B cell (primary cell): Measurements from ENCODE around the gene HOXD4. TPM values are rescaled to one million over a fixed set of nuclear protein-coding genes. Genes with fewer than 3 reads are reported as not detected.

Source experiments
- ATAC-seq: fragments of 200-7000 bp; cut with Tn5 transposase; one replicate; pipeline ENCODE4 v1.10.0; 2021; ENCODE audit warnings: low read depth, mild to moderate bottlenecking, moderate number of reproducible peaks, moderate library complexity
- CTCF ChIA-PET: fragments of 350-600 bp; sonication (Branson Sonifier 250); formaldehyde crosslinking; loops from one replicate; lab custom pipeline; 2021; ENCODE audit warnings: antibody characterized with exemption, inconsistent platforms; lab: Charles Lee
- POLR2A ChIA-PET: fragments of 350-600 bp; sonication (Branson Sonifier 250); formaldehyde crosslinking; loops from one replicate; lab custom pipeline; 2021; ENCODE audit warnings: antibody characterized with exemption; lab: Charles Lee
- DNase-seq: peaks from one replicate; pipeline ENCODE4 v3.0.0; 2013
- H2AFZ ChIP-seq: 2 replicates; pipeline ENCODE4 v1.6.1; 2012; ENCODE audit warnings: mild to moderate bottlenecking, low read depth, low read length; ENCODE audit not compliant: insufficient read depth, poor library complexity, severe bottlenecking
- H3K27ac ChIP-seq, 2 donors: 1 replicate in 1 of 2; 2 replicates in 1 of 2; pipeline ENCODE4 v1.5.1; 2012 to 2013; ENCODE audit warnings: low read length in 2 of 2, mild to moderate bottlenecking in 2 of 2, moderate library complexity in 1 of 2
- H3K27me3 ChIP-seq, 4 experiments: fragments of 200-600 bp in 1 of 4; sonication (generic) in 1 of 4; replicated peaks in 1 of 4; 1 replicate in 2 of 4; 2 replicates in 2 of 4; pipeline versions ENCODE4 v1.6.1 to v1.7.0; 2013 to 2016; ENCODE audit warnings: low read length in 3 of 4, mild to moderate bottlenecking in 2 of 4, mixed read lengths in 1 of 4, moderate library complexity in 1 of 4; ENCODE audit not compliant: insufficient read depth in 4 of 4, control insufficient read depth in 3 of 4; ENCODE audit errors: control extremely low read depth in 1 of 4
- H3K36me3 ChIP-seq, 2 experiments: replicated peaks in 1 of 2; 1 replicate in 1 of 2; 2 replicates in 1 of 2; pipeline versions ENCODE4 v1.6.1 to v1.7.1; 2013; ENCODE audit warnings: low read length in 1 of 2; ENCODE audit not compliant: insufficient read depth in 2 of 2, control insufficient read depth in 1 of 2; ENCODE audit errors: control extremely low read depth in 1 of 2, extremely low read depth in 1 of 2
- H3K4me1 ChIP-seq, 2 donors: fragments of 200-600 bp in 1 of 2; sonication (generic) in 1 of 2; 1 replicate in 1 of 2; 2 replicates in 1 of 2; pipeline versions ENCODE4 v1.5.1 to v1.6.1; 2013 to 2017; ENCODE audit warnings: low read length in 2 of 2; ENCODE audit not compliant: control insufficient read depth in 2 of 2, insufficient read depth in 2 of 2
- H3K4me2 ChIP-seq: replicated peaks from 2 replicates; pipeline ENCODE3; 2012; ENCODE audit warnings: mild to moderate bottlenecking, low read depth, low read length; ENCODE audit not compliant: poor library complexity, severe bottlenecking
- H3K4me3 ChIP-seq, 5 experiments: fragments of 200-600 bp in 1 of 5; sonication (generic) in 1 of 5; 1 replicate in 3 of 5; 2 replicates in 2 of 5; pipeline versions ENCODE4 v1.5.1 to v1.7.0; 2011 to 2016; ENCODE audit warnings: low read length in 4 of 5, mild to moderate bottlenecking in 4 of 5, low read depth in 2 of 5, control low read depth in 1 of 5, moderate library complexity in 1 of 5; ENCODE audit not compliant: insufficient read depth in 1 of 5; ENCODE audit errors: control extremely low read depth in 1 of 5, extremely low read depth in 1 of 5
- H3K79me2 ChIP-seq: fragments of 200-600 bp; sonication (generic); one replicate; pipeline ENCODE4 v1.6.0; 2016; ENCODE audit warnings: low read length; ENCODE audit not compliant: control insufficient read depth, insufficient read depth
- H3K9ac ChIP-seq: fragments of 200-600 bp; sonication (generic); 2 replicates; pipeline ENCODE4 v1.6.1; 2017; ENCODE audit warnings: mild to moderate bottlenecking, low read length, moderate library complexity
- H3K9me3 ChIP-seq, 3 donors: one replicate each; pipeline versions ENCODE4 v1.6.1 to v1.7.1; 2013; ENCODE audit warnings: low read length in 2 of 3; ENCODE audit not compliant: control insufficient read depth in 2 of 3, insufficient read depth in 1 of 3; ENCODE audit errors: control extremely low read depth in 1 of 3
- H4K20me1 ChIP-seq: 2 replicates; pipeline ENCODE4 v1.6.0; 2012; ENCODE audit warnings: mild to moderate bottlenecking, low read length; ENCODE audit not compliant: insufficient read depth, control insufficient read depth, poor library complexity, severe bottlenecking
- H3K27ac Mint-ChIP-seq: one replicate; pipeline ENCODE4 v1.8.0; 2021; ENCODE audit warnings: mixed read lengths
- H3K27me3 Mint-ChIP-seq: one replicate; pipeline ENCODE4 v1.8.0; 2021; ENCODE audit warnings: mixed read lengths
- H3K4me1 Mint-ChIP-seq: one replicate; pipeline ENCODE4 v1.8.0; 2021; ENCODE audit warnings: mixed read lengths
- H3K4me3 Mint-ChIP-seq: one replicate; pipeline ENCODE4 v1.8.0; 2021; ENCODE audit warnings: mixed read lengths
- H3K9me3 Mint-ChIP-seq: one replicate; pipeline ENCODE4 v1.8.0; 2022; ENCODE audit warnings: mixed read lengths; ENCODE audit not compliant: insufficient read depth
- CTCF ChIP-seq: fragments of 200-600 bp; IDR thresholded peaks from one replicate; pipeline ENCODE4 v1.8.0; 2022; ENCODE audit warnings: antibody characterized with exemption, mild to moderate bottlenecking
- EZH2 ChIP-seq: IDR thresholded peaks from 2 replicates; pipeline ENCODE4 v1.6.1; 2012; ENCODE audit warnings: borderline replicate concordance, low read depth, mild to moderate bottlenecking, moderate library complexity, low read length; ENCODE audit not compliant: insufficient read depth, poor library complexity, severe bottlenecking
- WGBS: methylation state at CpG from one replicate; pipeline ENCODE4 v1.1.5; 2013; ENCODE audit warnings: missing lambda C conversion rate; ENCODE audit not compliant: insufficient coverage; 5-methylcytosine and 5-hydroxymethylcytosine counted together
- intact Hi-C: fragments of 100-400 bp; cut with micrococcal nuclease; formaldehyde crosslinking; loops from one replicate; pipeline ENCODE4 v1.10.0; 2022
- polyA plus RNA-seq: library from polyadenylated mRNA; depleted of rRNA; stranded (reverse); fragments of >200 nt; gene quantifications from 2 replicates; pipeline ENCODE4 v1.2.3, GENCODE V29; 2012
- total RNA-seq, 2 donors: library from RNA; stranded (reverse); fragments of 120-200 nt in 1 of 2; gene quantifications; 1 replicate in 1 of 2; 2 replicates in 1 of 2; pipeline versions ENCODE4 v1.2.3 to v1.2.4, GENCODE V29; 2013 to 2022

Gene HOXD4
- total and polyA plus RNA-seq, 2 donors (not counting 1 experiment from before 2014, with no cell fraction given) = not detected

DNA sequence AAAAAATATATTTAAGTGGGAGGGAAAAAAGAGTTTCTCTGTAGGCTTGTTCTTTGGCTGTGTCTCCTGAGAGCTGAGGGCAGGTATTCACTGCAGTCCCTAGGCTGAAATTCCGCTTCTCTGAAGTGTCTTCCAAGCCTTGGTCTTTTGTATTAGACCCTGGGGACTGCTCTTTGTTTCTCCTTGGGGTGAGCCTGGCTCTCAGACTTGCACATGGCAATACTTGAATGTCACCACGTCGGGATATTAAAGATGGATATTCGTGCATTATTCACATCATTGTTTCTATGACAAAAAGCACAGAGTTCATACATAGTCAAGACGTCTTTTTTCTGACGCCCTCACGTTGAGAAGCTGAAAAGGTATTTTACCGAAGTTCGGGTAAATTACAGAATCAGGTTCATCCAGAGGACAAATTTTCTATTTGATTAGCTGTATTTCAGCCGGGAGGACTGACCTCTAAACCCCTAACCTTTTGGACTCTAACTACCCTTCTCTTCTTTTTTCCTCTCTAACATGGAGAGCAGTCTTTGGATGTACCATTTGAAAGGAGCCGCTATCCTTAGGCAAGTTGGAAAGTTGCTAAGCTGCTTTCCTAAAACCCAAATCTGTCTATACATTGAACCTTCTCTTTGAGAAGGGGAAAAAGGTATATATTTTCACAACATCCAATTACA is 3.4 kb downstream of the HOXD4 start:
- no peaks in the 10 kb centered on the region for H3K79me2 ChIP-seq
- Mint-ChIP-seq H3K27ac (no peak overlapping the region), H3K9me3 (peaks cover 2% of the 10 kb centered on the region), H3K4me1 (peaks cover 3% of the 10 kb centered on the region), H3K27me3 (peaks cover 69% of the 10 kb centered on the region), H3K4me3 (no peak overlapping the region)
- H3K27ac ChIP-seq = no peak overlapping the region
- peaks cover 8 to 14% of the 10 kb centered on the region in 2 donors for H3K4me1 ChIP-seq
- no peak for ATAC-seq
- POLR2A ChIA-PET = no interaction called here
- no peak overlapping the region for H2AFZ ChIP-seq
- CTCF ChIA-PET = interaction anchor here (1.3 to 2.0 kb wide), 2 partner anchors 34 to 400 kb away, joined by 3 to 5 read pairs; no protein-coding TSS in a partner anchor
- no peak for DNase-seq
- intact Hi-C loops = no loop called here
- WGBS = 39% methylated on average over 9 of the region's 11 CpGs
- no peak overlapping the region for H3K9ac ChIP-seq
- H3K27me3 ChIP-seq = peaks cover 0 to 83% (median 47%) of the 10 kb centered on the region in 4 experiments
- H3K9me3 ChIP-seq = peaks cover 0 to 36% (median 0%) of the 10 kb centered on the region in 3 donors
- H4K20me1 ChIP-seq = no peaks in the 10 kb centered on the region
- no peak overlapping the region for H3K4me2 ChIP-seq
- no peak overlapping the region for H3K4me3 ChIP-seq
- TF ChIP-seq CTCF = no peak
- no peak for TF ChIP-seq EZH2
- no peaks in the 10 kb centered on the region for H3K36me3 ChIP-seq

- intact Hi-C loops = no loop called here
Measured at GRCh38 chr2:176155356-176156044, 4.2 kb downstream of the HOXD4 start.

More at GRCh38 chr2:176155356-176156044, 4.2 kb downstream of the HOXD4 start:
- ChIA-PET CTCF (interaction anchor here (1.3 to 2.0 kb wide), 3 partner anchors 35 to 399 kb away, joined by 3 to 5 read pairs (median 3); no protein-coding TSS in a partner anchor), POLR2A (no interaction called here)
- no peak for DNase-seq
- Mint-ChIP-seq H3K4me1 (peaks cover 3% of the 10 kb centered on the region), H3K27me3 (peaks cover 64% of the 10 kb centered on the region), H3K9me3 (peaks cover 2% of the 10 kb centered on the region), H3K4me3 (no peak overlapping the region), H3K27ac (no peak overlapping the region)
- H3K9ac ChIP-seq = no peak overlapping the region
- no peak overlapping the region for H2AFZ ChIP-seq
- no peaks in the 10 kb centered on the region for H3K36me3 ChIP-seq
- H4K20me1 ChIP-seq = no peaks in the 10 kb centered on the region
- no peak overlapping the region for H3K4me3 ChIP-seq
- peaks cover 0 to 40% (median 0%) of the 10 kb centered on the region in 3 donors for H3K9me3 ChIP-seq
- no peak for TF ChIP-seq EZH2
- no peak for TF ChIP-seq CTCF
- no peak overlapping the region for H3K4me2 ChIP-seq
- peaks cover 8 to 14% of the 10 kb centered on the region in 2 donors for H3K4me1 ChIP-seq
- WGBS = 10% methylated on average over 3 of the region's 6 CpGs
- no peak for ATAC-seq
- no peaks in the 10 kb centered on the region for H3K79me2 ChIP-seq
- peaks cover 0 to 83% (median 47%) of the 10 kb centered on the region in 4 experiments for H3K27me3 ChIP-seq
- no peak overlapping the region for H3K27ac ChIP-seq
